Measurements from ENCODE around the gene GPR6.

Gene GPR6

GRCh38 chr6:109978174-109979032, at the start of gene GPR6:
Gene GPR6, plus strand, starts transcription at chr6:109978311. Its CDS starts 802 bp downstream, at chr6:109979113.
- peak; percentile 20 to 32 (median 23) for DNase-seq (ENCODE audit: low read depth in 2 of 3, low spot score in 1 of 3)

GRCh38 chr6:109934293-109934692, 43.8 kb upstream of the GPR6 start:
- no peak for DNase-seq (ENCODE audit: low read depth in 2 of 3, low spot score in 1 of 3)

- no peak for DNase-seq (ENCODE audit: low read depth in 2 of 3, low spot score in 1 of 3)
These were observed 38.5 kb upstream of the GPR6 start for GRCh38 chr6:109939654-109940053.

- DNase-seq (ENCODE audit: low read depth in 2 of 3, low spot score in 1 of 3), result no peak
These were observed 33.7 kb upstream of the GPR6 start for GRCh38 chr6:109944448-109944847.

GRCh38 chr6:109945091-109945490, 33.0 kb upstream of the GPR6 start:
- DNase-seq (ENCODE audit: low read depth in 2 of 3, low spot score in 1 of 3), result no peak

- DNase-seq (ENCODE audit: low read depth in 2 of 3, low spot score in 1 of 3), result no peak
These were observed 31.1 kb upstream of the GPR6 start for GRCh38 chr6:109946979-109947378.

GRCh38 chr6:109949281-109950065, 28.6 kb upstream of the GPR6 start:
- no peak for DNase-seq (ENCODE audit: low read depth in 2 of 3, low spot score in 1 of 3)

- no peak for DNase-seq (ENCODE audit: low read depth in 2 of 3, low spot score in 1 of 3)
These were observed 22.6 kb upstream of the GPR6 start for GRCh38 chr6:109955491-109955890.

GRCh38 chr6:109958626-109959025, 19.5 kb upstream of the GPR6 start:
- DNase-seq (ENCODE audit: low read depth in 2 of 3, low spot score in 1 of 3), result no peak

GRCh38 chr6:109961611-109962041, 16.5 kb upstream of the GPR6 start:
- no peak for DNase-seq (ENCODE audit: low read depth in 2 of 3, low spot score in 1 of 3)

- DNase-seq (ENCODE audit: low read depth in 2 of 3, low spot score in 1 of 3), result no peak
These were observed 15.8 kb upstream of the GPR6 start for GRCh38 chr6:109962271-109962670.

- DNase-seq (ENCODE audit: low read depth in 2 of 3, low spot score in 1 of 3), result no peak
These were observed 14.4 kb upstream of the GPR6 start for GRCh38 chr6:109963598-109964170.

- DNase-seq (ENCODE audit: low read depth in 2 of 3, low spot score in 1 of 3), result no peak
These were observed 13.2 kb upstream of the GPR6 start for GRCh38 chr6:109964949-109965348.

- no peak for DNase-seq (ENCODE audit: low read depth in 2 of 3, low spot score in 1 of 3)
These were observed 11.8 kb upstream of the GPR6 start for GRCh38 chr6:109966299-109966698.

GRCh38 chr6:109977791-109978173, 329 bp upstream of the GPR6 start:
- DNase-seq (ENCODE audit: low read depth in 2 of 3, low spot score in 1 of 3), result no peak

- no peak for DNase-seq (ENCODE audit: low read depth in 2 of 3, low spot score in 1 of 3)
These were observed 1.2 kb downstream of the GPR6 start for GRCh38 chr6:109979033-109979921.

- DNase-seq (ENCODE audit: low read depth in 2 of 3, low spot score in 1 of 3), result no peak
These were observed 6.3 kb downstream of the GPR6 start for GRCh38 chr6:109984410-109984809.

- no peak for DNase-seq (ENCODE audit: low read depth in 2 of 3, low spot score in 1 of 3)
These were observed 9.1 kb downstream of the GPR6 start for GRCh38 chr6:109987196-109987595.

- DNase-seq (ENCODE audit: low read depth in 2 of 3, low spot score in 1 of 3), result no peak
These were observed 13.3 kb downstream of the GPR6 start for GRCh38 chr6:109991201-109992101.

Data from stimulated activated CD4-positive, alpha-beta T cell treated with anti-CD3 and anti-CD28 coated beads, Interleukin-12 subunit alpha, Interleukin-12 subunit beta, amount 100 ng/mL, for 48 hours (primary cell).